OCI-LY7 (cell line): ENCODE data around the gene CLASP2. TPM values are rescaled to one million over a fixed set of nuclear protein-coding genes. Genes with fewer than 3 reads are reported as not detected.

Experiments
- BruUV-seq: library from RNA; stranded (reverse); fragments of 400-500 nt; replicated peaks from 2 replicates; lab custom pipeline; 2021; lab: Mats Ljungman, UMichigan
- CTCF ChIA-PET: fragments of 300-600 bp; sonication (Branson Sonifier 250); formaldehyde crosslinking; loops from one replicate; lab custom pipeline; 2022; ENCODE audit warnings: antibody characterized with exemption; ENCODE audit not compliant: unreplicated experiment; lab: Charles Lee
- POLR2A ChIA-PET: fragments of 300-600 bp; sonication (Branson Sonifier 250); formaldehyde crosslinking; loops from one replicate; lab custom pipeline; 2022; ENCODE audit warnings: antibody characterized with exemption; lab: Charles Lee
- DNase-seq: peaks from one replicate; pipeline ENCODE4 v3.0.0-alpha.2; 2015; ENCODE audit warnings: low spot score
- H2AFZ ChIP-seq: fragments of 200-600 bp; sonication (generic), shearing (Covaris generic); 2 replicates; pipeline ENCODE4 v1.6.1; 2014; ENCODE audit warnings: mild to moderate bottlenecking, antibody characterized with exemption, low read length, moderate library complexity
- H3K27ac ChIP-seq: fragments of 200-600 bp; sonication (generic); 2 replicates; pipeline ENCODE4 v1.5.1; 2014; ENCODE audit warnings: mixed run types, low read depth, mild to moderate bottlenecking, moderate library complexity, low read length, inconsistent platforms; ENCODE audit not compliant: poor library complexity, severe bottlenecking
- H3K36me3 ChIP-seq: fragments of 200-600 bp; sonication (generic); 2 replicates; pipeline ENCODE4 v1.6.1; 2014; ENCODE audit warnings: mild to moderate bottlenecking, antibody characterized with exemption, low read length, moderate library complexity, mixed read lengths; ENCODE audit not compliant: insufficient read depth
- H3K4me1 ChIP-seq: fragments of 200-600 bp; sonication (generic); 2 replicates; pipeline ENCODE4 v1.5.1; 2014; ENCODE audit warnings: mild to moderate bottlenecking, low read length; ENCODE audit not compliant: insufficient read depth, poor library complexity, severe bottlenecking
- H3K4me2 ChIP-seq: fragments of 200-600 bp; sonication (generic); 2 replicates; pipeline ENCODE4 v1.6.1; 2014; ENCODE audit warnings: mild to moderate bottlenecking, low read length
- H3K4me3 ChIP-seq: fragments of 200-600 bp; sonication (generic); 2 replicates; pipeline ENCODE4 v1.5.1; 2014; ENCODE audit warnings: mild to moderate bottlenecking, low read depth, low read length; ENCODE audit not compliant: poor library complexity, severe bottlenecking
- H3K79me2 ChIP-seq: fragments of 200-600 bp; sonication (generic); 2 replicates; pipeline ENCODE4 v1.6.1; 2016; ENCODE audit warnings: low read depth, mild to moderate bottlenecking, low read length, moderate library complexity, mixed read lengths; ENCODE audit not compliant: insufficient read depth
- H3K9me2 ChIP-seq: fragments of 200-600 bp; sonication (generic); 2 replicates; pipeline ENCODE4 v1.6.1; 2016; ENCODE audit warnings: mild to moderate bottlenecking, low read length, mixed read lengths; ENCODE audit not compliant: insufficient read depth
- H3K9me3 ChIP-seq: fragments of 200-600 bp; sonication (generic); 2 replicates; pipeline ENCODE4 v1.6.1; 2014; ENCODE audit warnings: mild to moderate bottlenecking, mixed run types, low read length, mixed read lengths
- H4K20me1 ChIP-seq: fragments of 200-600 bp; sonication (generic); 2 replicates; pipeline ENCODE4 v1.6.1; 2014; ENCODE audit warnings: mild to moderate bottlenecking, antibody characterized with exemption, low read length, moderate library complexity, mixed read lengths; ENCODE audit not compliant: insufficient read depth
- EZH2phosphoT487 ChIP-seq: fragments of 200-600 bp; sonication (generic); IDR thresholded peaks from 2 replicates; pipeline ENCODE4 v1.6.1; 2018; ENCODE audit warnings: low read depth, borderline replicate concordance, mild to moderate bottlenecking, mixed run types, antibody characterized with exemption, low read length, moderate library complexity, mixed read lengths
- intact Hi-C: fragments of 100-400 bp; cut with micrococcal nuclease; formaldehyde crosslinking; loops from one replicate; pipeline ENCODE4 v1.10.0; 2022; ENCODE audit not compliant: unreplicated experiment
- total RNA-seq, 2 experiments: library from RNA; depleted of rRNA in 1 of 2; stranded (reverse); fragments of >200 nt in 1 of 2; shearing (Covaris generic) in 1 of 2; gene quantifications; 2 replicates each; pipeline ENCODE4 v1.2.3, GENCODE V29; 2014 to 2022
- TF ChIP-seq, protein P1 (sequence below): fragments of 200-600 bp; sonication (generic); conservative IDR thresholded peaks from 2 replicates; pipeline ENCODE4 v1.5.1; 2014; ENCODE audit warnings: mild to moderate bottlenecking, antibody characterized with exemption, low read length, moderate library complexity, mixed read lengths

CLASP2 gene
- total RNA-seq, 2 experiments from 2014 or later: 95.5 to 99.1 TPM

DNA sequence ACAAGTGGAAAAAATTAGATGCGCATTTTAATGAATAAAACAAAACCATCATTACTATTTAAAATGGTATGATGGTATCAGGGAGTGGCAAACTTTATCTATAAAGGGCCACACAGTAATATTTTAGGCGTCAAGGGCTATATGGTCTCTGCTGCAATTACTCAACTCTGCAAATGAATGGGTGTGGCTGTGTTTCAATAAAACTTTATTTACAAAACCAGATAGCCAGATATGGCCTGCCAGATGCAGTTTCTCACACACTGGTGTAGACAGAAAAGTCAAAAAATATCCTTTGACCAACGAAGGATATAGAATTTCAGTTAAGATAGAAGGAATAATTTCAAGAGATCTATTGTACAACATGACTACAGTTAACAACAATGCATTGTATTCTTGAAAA lies 83.8 kb downstream of the CLASP2 start:
- no peaks in the 10 kb centered on the region for H3K9me2 ChIP-seq
- TF ChIP-seq EZH2phosphoT487: no peak
- TF ChIP-seq, protein P1, sequence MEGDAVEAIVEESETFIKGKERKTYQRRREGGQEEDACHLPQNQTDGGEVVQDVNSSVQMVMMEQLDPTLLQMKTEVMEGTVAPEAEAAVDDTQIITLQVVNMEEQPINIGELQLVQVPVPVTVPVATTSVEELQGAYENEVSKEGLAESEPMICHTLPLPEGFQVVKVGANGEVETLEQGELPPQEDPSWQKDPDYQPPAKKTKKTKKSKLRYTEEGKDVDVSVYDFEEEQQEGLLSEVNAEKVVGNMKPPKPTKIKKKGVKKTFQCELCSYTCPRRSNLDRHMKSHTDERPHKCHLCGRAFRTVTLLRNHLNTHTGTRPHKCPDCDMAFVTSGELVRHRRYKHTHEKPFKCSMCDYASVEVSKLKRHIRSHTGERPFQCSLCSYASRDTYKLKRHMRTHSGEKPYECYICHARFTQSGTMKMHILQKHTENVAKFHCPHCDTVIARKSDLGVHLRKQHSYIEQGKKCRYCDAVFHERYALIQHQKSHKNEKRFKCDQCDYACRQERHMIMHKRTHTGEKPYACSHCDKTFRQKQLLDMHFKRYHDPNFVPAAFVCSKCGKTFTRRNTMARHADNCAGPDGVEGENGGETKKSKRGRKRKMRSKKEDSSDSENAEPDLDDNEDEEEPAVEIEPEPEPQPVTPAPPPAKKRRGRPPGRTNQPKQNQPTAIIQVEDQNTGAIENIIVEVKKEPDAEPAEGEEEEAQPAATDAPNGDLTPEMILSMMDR: no peak
- intact Hi-C loops: no loop called here

DNA sequence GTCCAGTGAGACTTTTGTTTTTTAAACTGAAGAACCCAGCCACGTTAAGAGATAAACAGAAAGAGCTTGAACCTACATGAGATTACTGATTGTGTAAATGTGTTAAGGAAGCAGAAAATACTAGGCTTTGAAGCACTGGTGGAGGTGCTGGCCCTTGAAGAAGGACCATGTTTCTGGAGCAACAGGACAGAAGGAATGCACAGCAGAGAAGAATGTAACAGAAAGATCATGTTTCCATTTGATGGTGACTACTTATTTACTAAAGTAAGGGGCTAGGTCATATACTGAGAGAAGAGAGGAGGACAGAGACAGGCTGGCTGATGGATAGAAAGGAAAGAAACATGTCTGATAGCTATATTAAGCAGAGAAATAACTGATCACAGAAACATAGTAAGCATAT lies 88.8 kb downstream of the CLASP2 start:
- H3K4me2 ChIP-seq: no peak overlapping the region
- no peaks in the 10 kb centered on the region for H3K9me2 ChIP-seq
- TF ChIP-seq, protein P1: no peak
- no peak for TF ChIP-seq EZH2phosphoT487
- H3K4me1 ChIP-seq: no peaks in the 10 kb centered on the region
- no TSS peak for BruUV-seq
- no peak overlapping the region for H2AFZ ChIP-seq
- H3K9me3 ChIP-seq: no peaks in the 10 kb centered on the region
- H3K4me3 ChIP-seq: no peak overlapping the region
- no peaks in the 10 kb centered on the region for H3K79me2 ChIP-seq
- no peak for DNase-seq
- H4K20me1 ChIP-seq: no peaks in the 10 kb centered on the region
- peaks cover 52% of the 10 kb centered on the region for H3K36me3 ChIP-seq
- CTCF ChIA-PET: no interaction called here
- intact Hi-C loops: no loop called here
- no peak overlapping the region for H3K27ac ChIP-seq
- POLR2A ChIA-PET: interaction anchor here (0.6 to 1.9 kb wide), 2 partner anchors 108 to 157 kb away, joined by 3 to 6 read pairs; no protein-coding TSS in a partner anchor

More for the DNA sequence above, 83.8 kb downstream of the CLASP2 start:
- no peak overlapping the region for H3K4me2 ChIP-seq
- peaks cover 30% of the 10 kb centered on the region for H3K36me3 ChIP-seq
- no peak for DNase-seq
- H3K4me3 ChIP-seq: no peak overlapping the region
- H3K79me2 ChIP-seq: no peaks in the 10 kb centered on the region
- ChIA-PET POLR2A (interaction anchor here (0.7 to 0.8 kb wide), 2 partner anchors 56 to 166 kb away, joined by 3 read pairs; no protein-coding TSS in a partner anchor), CTCF (no interaction called here)
- no peak overlapping the region for H2AFZ ChIP-seq
- BruUV-seq: no TSS peak
- H3K9me3 ChIP-seq: no peaks in the 10 kb centered on the region
- no peak overlapping the region for H3K27ac ChIP-seq
- H3K4me1 ChIP-seq: no peaks in the 10 kb centered on the region
- H4K20me1 ChIP-seq: no peaks in the 10 kb centered on the region

DNA sequence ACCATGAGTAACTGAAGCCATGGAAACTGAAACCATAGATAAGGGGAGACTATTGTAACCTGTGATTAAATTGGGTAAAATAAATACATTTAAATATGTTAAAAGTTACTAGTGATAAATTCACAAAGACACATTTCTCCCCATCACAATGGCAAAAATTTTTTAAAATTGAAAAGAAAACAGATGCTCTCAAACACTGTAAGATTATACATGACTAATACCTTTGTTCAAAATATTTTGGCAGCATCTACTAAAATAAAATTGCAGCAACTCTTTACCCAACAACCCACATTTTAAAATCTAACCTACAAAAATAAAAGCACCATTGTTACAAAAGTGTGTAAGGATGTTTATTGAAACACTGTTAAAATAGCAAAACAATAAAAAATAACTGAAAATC lies 93.3 kb downstream of the CLASP2 start:
- Histone ChIP-seq H3K4me1 (no peaks in the 10 kb centered on the region), H3K27ac (no peak overlapping the region), H3K9me2 (no peaks in the 10 kb centered on the region), H3K79me2 (no peaks in the 10 kb centered on the region), H2AFZ (no peak overlapping the region), H3K9me3 (no peaks in the 10 kb centered on the region), H3K4me3 (no peak overlapping the region), H3K36me3 (peaks cover 52% of the 10 kb centered on the region), H3K4me2 (no peak overlapping the region), H4K20me1 (no peaks in the 10 kb centered on the region)
- BruUV-seq: no TSS peak
- intact Hi-C loops: no loop called here
- POLR2A ChIA-PET: no interaction called here
- CTCF ChIA-PET: no interaction called here
- DNase-seq: no peak
- no peak for TF ChIP-seq EZH2phosphoT487
- TF ChIP-seq, protein P1: no peak
